Activated CD8-positive, alpha-beta T cell treated with anti-CD3 and anti-CD28 coated beads for 36 hours (primary cell): Measurements from ENCODE around the gene CELA1. TPM values are rescaled to one million over a fixed set of nuclear protein-coding genes. Genes with fewer than 3 reads are reported as not detected.

Source experiments
- ATAC-seq: fragments of 200-7000 bp; cut with Tn5 transposase; one replicate; pipeline ENCODE4 v1.10.0; 2021; ENCODE audit warnings: mild to moderate bottlenecking, moderate library complexity
- CTCF ChIA-PET: fragments of 350-600 bp; sonication (Branson Sonifier 250); formaldehyde crosslinking; loops from one replicate; lab custom pipeline; 2021; ENCODE audit warnings: antibody characterized with exemption; lab: Charles Lee
- POLR2A ChIA-PET: fragments of 350-600 bp; sonication (Branson Sonifier 250); formaldehyde crosslinking; loops from one replicate; lab custom pipeline; 2021; ENCODE audit warnings: antibody characterized with exemption; lab: Charles Lee
- DNase-seq: peaks from one replicate; pipeline ENCODE4 v3.0.0-alpha.2; 2020
- H3K27ac Mint-ChIP-seq: one replicate; pipeline ENCODE4 v1.8.0; 2021; ENCODE audit warnings: mild to moderate bottlenecking, mixed read lengths
- H3K27me3 Mint-ChIP-seq: one replicate; pipeline ENCODE4 v1.8.0; 2021; ENCODE audit warnings: mixed read lengths
- H3K36me3 Mint-ChIP-seq: one replicate; pipeline ENCODE4 v1.8.0; 2021; ENCODE audit warnings: low read depth, mixed read lengths
- H3K4me1 Mint-ChIP-seq: one replicate; pipeline ENCODE4 v1.8.0; 2021; ENCODE audit warnings: low read depth, mixed read lengths
- H3K4me3 Mint-ChIP-seq: one replicate; pipeline ENCODE4 v1.8.0; 2021; ENCODE audit warnings: mild to moderate bottlenecking, moderate library complexity, mixed read lengths
- H3K9me3 Mint-ChIP-seq: one replicate; pipeline ENCODE4 v1.8.0; 2021; ENCODE audit warnings: mixed read lengths
- intact Hi-C: fragments of 100-400 bp; cut with micrococcal nuclease; formaldehyde crosslinking; loops from one replicate; pipeline ENCODE4 v1.10.0; 2022
- total RNA-seq, 2 experiments: library from RNA; stranded (reverse); gene quantifications; one replicate each; pipeline ENCODE4 v1.2.3, GENCODE V29; 2021
- TF ChIP-seq, protein P1 (sequence below): fragments of 200-600 bp; IDR thresholded peaks from one replicate; pipeline ENCODE4 v1.8.0; 2022; ENCODE audit warnings: antibody characterized with exemption, mild to moderate bottlenecking

Gene CELA1
- total RNA-seq, 2 experiments from 2014 or later, result 0.29 TPM; not detected in 1

- Mint-ChIP-seq H3K27me3 (no peaks in the 10 kb centered on the region), H3K27ac (no peak overlapping the region), H3K4me1 (peaks cover 37% of the 10 kb centered on the region), H3K36me3 (peaks cover 52% of the 10 kb centered on the region), H3K9me3 (no peaks in the 10 kb centered on the region), H3K4me3 (no peak overlapping the region)
- intact Hi-C loops, result no loop called here
- ChIA-PET POLR2A (interaction anchor here (1.3 kb wide), 1 partner anchor 9 kb away, joined by 6 read pairs; the partner anchor contains the start of gene GALNT6), CTCF (interaction anchor here (1.0 to 1.1 kb wide), 2 partner anchors 13 to 41 kb away, joined by 3 read pairs; no protein-coding TSS in a partner anchor)
- ATAC-seq, result no peak
- TF ChIP-seq, protein P1, sequence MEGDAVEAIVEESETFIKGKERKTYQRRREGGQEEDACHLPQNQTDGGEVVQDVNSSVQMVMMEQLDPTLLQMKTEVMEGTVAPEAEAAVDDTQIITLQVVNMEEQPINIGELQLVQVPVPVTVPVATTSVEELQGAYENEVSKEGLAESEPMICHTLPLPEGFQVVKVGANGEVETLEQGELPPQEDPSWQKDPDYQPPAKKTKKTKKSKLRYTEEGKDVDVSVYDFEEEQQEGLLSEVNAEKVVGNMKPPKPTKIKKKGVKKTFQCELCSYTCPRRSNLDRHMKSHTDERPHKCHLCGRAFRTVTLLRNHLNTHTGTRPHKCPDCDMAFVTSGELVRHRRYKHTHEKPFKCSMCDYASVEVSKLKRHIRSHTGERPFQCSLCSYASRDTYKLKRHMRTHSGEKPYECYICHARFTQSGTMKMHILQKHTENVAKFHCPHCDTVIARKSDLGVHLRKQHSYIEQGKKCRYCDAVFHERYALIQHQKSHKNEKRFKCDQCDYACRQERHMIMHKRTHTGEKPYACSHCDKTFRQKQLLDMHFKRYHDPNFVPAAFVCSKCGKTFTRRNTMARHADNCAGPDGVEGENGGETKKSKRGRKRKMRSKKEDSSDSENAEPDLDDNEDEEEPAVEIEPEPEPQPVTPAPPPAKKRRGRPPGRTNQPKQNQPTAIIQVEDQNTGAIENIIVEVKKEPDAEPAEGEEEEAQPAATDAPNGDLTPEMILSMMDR, result no peak
- DNase-seq, result no peak
Observed at GRCh38 chr12:51382173-51382572, 35.7 kb upstream of the CELA1 start.

DNA sequence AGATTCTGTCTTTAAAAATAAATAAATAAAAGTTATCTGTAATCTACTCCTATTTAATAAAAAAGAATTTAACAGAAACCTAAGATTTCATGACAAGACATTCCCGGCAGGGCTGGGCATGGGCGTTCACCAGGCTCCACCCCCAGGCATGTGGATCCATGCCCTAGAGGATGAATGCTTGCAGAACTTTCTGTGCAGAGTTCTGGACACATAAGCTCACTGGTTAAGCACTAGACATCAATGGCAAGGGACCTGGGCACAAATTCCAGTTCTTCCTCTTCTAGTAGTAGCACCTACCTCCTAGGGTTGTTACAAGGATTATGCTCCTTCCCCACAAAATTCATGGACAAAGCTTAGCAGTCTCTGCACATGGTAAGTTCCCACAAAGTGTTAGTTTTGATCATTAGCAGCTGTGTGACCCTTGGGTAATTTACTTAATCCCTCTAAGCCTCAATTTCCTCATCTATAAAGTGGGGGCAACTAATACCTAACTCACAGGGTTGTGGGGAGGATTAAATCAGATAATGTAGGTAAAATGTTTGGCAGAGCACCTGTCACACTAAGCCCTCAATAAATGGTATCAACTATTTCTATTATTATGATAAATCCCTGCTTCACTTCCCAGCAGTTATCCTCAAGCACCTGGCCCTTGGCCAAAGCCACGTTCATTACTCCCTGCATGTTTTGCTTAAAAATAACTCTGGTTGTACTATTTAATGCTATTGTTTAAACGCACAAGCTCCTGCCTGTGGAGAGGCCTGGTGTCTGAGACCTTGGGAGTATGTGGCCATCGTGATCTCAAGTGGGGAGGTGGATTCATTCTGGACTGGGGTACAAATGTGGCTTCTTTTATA lies 35.0 kb upstream of the CELA1 start:
- Mint-ChIP-seq H3K4me3 (no peak overlapping the region), H3K36me3 (peaks cover 57% of the 10 kb centered on the region), H3K27ac (no peak overlapping the region), H3K27me3 (no peaks in the 10 kb centered on the region), H3K9me3 (no peaks in the 10 kb centered on the region), H3K4me1 (peaks cover 33% of the 10 kb centered on the region)
- intact Hi-C loops, result no loop called here
- DNase-seq, result no peak
- TF ChIP-seq, protein P1, result no peak
- CTCF ChIA-PET, result interaction anchor here (1.0 to 1.4 kb wide), 4 partner anchors 10 to 41 kb away, joined by 3 read pairs; no protein-coding TSS in a partner anchor
- ATAC-seq, result no peak
- POLR2A ChIA-PET, result no interaction called here

- no peak for DNase-seq
- TF ChIP-seq, protein P1, result no peak
- Mint-ChIP-seq H3K4me3 (no peak overlapping the region), H3K9me3 (no peaks in the 10 kb centered on the region), H3K27ac (no peak overlapping the region), H3K4me1 (peaks cover 33% of the 10 kb centered on the region), H3K36me3 (peaks cover 61% of the 10 kb centered on the region), H3K27me3 (no peaks in the 10 kb centered on the region)
- CTCF ChIA-PET, result no interaction called here
- ATAC-seq, result no peak
- POLR2A ChIA-PET, result no interaction called here
- intact Hi-C loops, result no loop called here
Observed at GRCh38 chr12:51379571-51379970, 33.1 kb upstream of the CELA1 start.

- peaks cover 31% of the 10 kb centered on the region for H3K4me1 Mint-ChIP-seq
- no peak overlapping the region for H3K27ac Mint-ChIP-seq
- ChIA-PET CTCF (no interaction called here), POLR2A (no interaction called here)
- TF ChIP-seq, protein P1, result no peak
- peaks cover 65% of the 10 kb centered on the region for H3K36me3 Mint-ChIP-seq
- H3K9me3 Mint-ChIP-seq, result no peaks in the 10 kb centered on the region
- intact Hi-C loops, result no loop called here
- H3K27me3 Mint-ChIP-seq, result no peaks in the 10 kb centered on the region
- ATAC-seq (no peak), DNase-seq (no peak)
- H3K4me3 Mint-ChIP-seq, result no peak overlapping the region
Observed at GRCh38 chr12:51378749-51379148, 32.3 kb upstream of the CELA1 start.
